ENCODE results near the gene MGAT5.

Gene MGAT5

GRCh38 chr2:134426721-134427120 is 172.8 kb downstream of the MGAT5 start:
- ChIA-PET POLR2A (no interaction called here), CTCF (interaction anchor here (1.2 to 1.9 kb wide), 2 partner anchors 23 to 24 kb away, joined by 3 to 5 read pairs; no protein-coding TSS in a partner anchor)

GRCh38 chr2:134429886-134430285 is 176.0 kb downstream of the MGAT5 start:
- Histone ChIP-seq H3K36me3 (ENCODE audit: control insufficient read depth in 2 of 2, insufficient read depth in 1 of 2, low read length in 2 of 2) (peaks cover 0 to 42% of the 10 kb centered on the region in 2 experiments; a peak in 1 of 3 replicates), H3K27ac (ENCODE audit: extremely low read depth, low read depth, low read length) (no peak overlapping the region), H3K9me3 (ENCODE audit: control insufficient read depth, insufficient read depth, low read depth, low read length) (no peaks in the 10 kb centered on the region), H3K4me1 (ENCODE audit: control insufficient read depth, insufficient read depth, low read length) (no peaks in the 10 kb centered on the region), H3K4me3 (ENCODE audit: low read depth, low read length) (no peak overlapping the region)
- TF ChIP-seq ZNF501 (tag by site-specific recombination; IDR thresholded peaks at IDR 0.05), result no peak
- TF ChIP-seq ZNF211 (tag by site-specific recombination; IDR thresholded peaks at IDR 0.05; ENCODE audit: low read depth), result no peak
- no peak for TF ChIP-seq ZNF626 (tag by site-specific recombination; IDR thresholded peaks at IDR 0.05)
- no peak for TF ChIP-seq SP7 (tag by site-specific recombination; IDR thresholded peaks at IDR 0.05)
- TF ChIP-seq ZNF48 (tag by site-specific recombination; IDR thresholded peaks at IDR 0.05), result no peak
- no peak for TF ChIP-seq ZNF555 (tag by site-specific recombination; conservative IDR thresholded peaks at IDR 0.05)
- no peak for TF ChIP-seq WT1 (tag by site-specific recombination; IDR thresholded peaks at IDR 0.05)
- no peak for TF ChIP-seq ZNF404 (tag by site-specific recombination; IDR thresholded peaks at IDR 0.05)
- TF ChIP-seq ZNF148 (tag by site-specific recombination; IDR thresholded peaks at IDR 0.05; ENCODE audit: borderline replicate concordance), result no peak
- no peak for TF ChIP-seq ZNF791 (tag by site-specific recombination; IDR thresholded peaks at IDR 0.05)
- no peak for TF ChIP-seq ZBTB20 (tag by site-specific recombination; IDR thresholded peaks at IDR 0.05)
- TF ChIP-seq ZNF416 (tag by site-specific recombination; IDR thresholded peaks at IDR 0.05), result no peak
- TF ChIP-seq ZNF26 (tag by site-specific recombination; IDR thresholded peaks at IDR 0.05), result no peak
- no peak for TF ChIP-seq ZNF600 (tag by site-specific recombination; IDR thresholded peaks at IDR 0.05)
- POLR2A ChIA-PET, result no interaction called here
- CTCF ChIA-PET, result interaction anchor here (2.0 kb wide), 1 partner anchor 21 kb away, joined by 14 read pairs; no protein-coding TSS in a partner anchor

More at GRCh38 chr2:134426721-134427120, 172.8 kb downstream of the MGAT5 start:
- H3K27ac ChIP-seq (ENCODE audit: extremely low read depth, low read depth, low read length), result no peak overlapping the region
- no peaks in the 10 kb centered on the region for H3K9me3 ChIP-seq (ENCODE audit: control insufficient read depth, insufficient read depth, low read depth, low read length)
- H3K4me3 ChIP-seq (ENCODE audit: low read depth, low read length), result no peak overlapping the region
- H3K4me1 ChIP-seq (ENCODE audit: control insufficient read depth, insufficient read depth, low read length), result no peaks in the 10 kb centered on the region
- peaks cover 0 to 54% of the 10 kb centered on the region in 2 experiments; a peak in 1 of 3 replicates for H3K36me3 ChIP-seq (ENCODE audit: control insufficient read depth in 2 of 2, insufficient read depth in 1 of 2, low read length in 2 of 2)
- no peak for TF ChIP-seq PRDM4 (tag by site-specific recombination; IDR thresholded peaks at IDR 0.05)
- no peak for TF ChIP-seq TCF7L2 (IDR thresholded peaks at IDR 0.05; ENCODE audit: borderline replicate concordance, low read depth, low read length)
- no peak for TF ChIP-seq ZNF26 (tag by site-specific recombination; IDR thresholded peaks at IDR 0.05)
- no peak for TF ChIP-seq SALL2 (tag by site-specific recombination; IDR thresholded peaks at IDR 0.05; ENCODE audit: borderline replicate concordance)
